Hepatocyte (in vitro differentiated cells): ENCODE data around the gene ZFYVE27.

Experiments
- CTCF ChIP-seq: fragments of 200-600 bp; sonication (generic); IDR thresholded peaks from 2 replicates; pipeline ENCODE4 v1.5.1; 2016; ENCODE audit warnings: antibody characterized with exemption, mild to moderate bottlenecking; ENCODE audit not compliant: poor library complexity
- EZH2 ChIP-seq: fragments of 200-600 bp; sonication (generic); IDR thresholded peaks from 2 replicates; pipeline ENCODE4 v1.6.1; 2016; ENCODE audit warnings: antibody characterized with exemption, mild to moderate bottlenecking, borderline replicate concordance

- TF ChIP-seq CTCF, result no peak
- TF ChIP-seq EZH2, result no peak
Observed at GRCh38 chr10:97733256-97733655, 3.7 kb upstream of the ZFYVE27 start.
